ENCODE data around the gene STMN3.
"Not testable (repeated sequence)": the region's sequence is repeated elsewhere in the genome, so short reads cannot be mapped to it uniquely, and the experiment has no call there.

The STMN3 gene

GRCh38 chr20:63653974-63654668 lies 897 bp upstream of the STMN3 start:
- POLR2A ChIA-PET: interaction anchor here (1.1 to 2.0 kb wide), 9 partner anchors 11 to 211 kb away, joined by 3 to 14 read pairs (median 4); partner anchors contain the start of genes ARFRP1, GMEB2, TPD52L2 and ZGPAT
- DNase-seq (ENCODE audit: extremely low spot score): no peak
- TF ChIP-seq BHLHE40 (IDR thresholded peaks at IDR 0.05; ENCODE audit: borderline replicate concordance) (no peak), TARDBP (IDR thresholded peaks at IDR 0.05) (no peak), ELF4 (IDR thresholded peaks at IDR 0.05) (no peak)
- CTCF ChIA-PET: no interaction called here

- peak; percentile 29 for DNase-seq (ENCODE audit: extremely low spot score)
- ChIA-PET CTCF (interaction anchor here (1.2 kb wide), 1 partner anchor 10 kb away, joined by 5 read pairs; no protein-coding TSS in a partner anchor), POLR2A (interaction anchor here (0.6 to 2.0 kb wide), 8 partner anchors 9 to 213 kb away, joined by 3 to 14 read pairs (median 4); partner anchors contain the start of genes ARFRP1, GMEB2, TPD52L2 and ZGPAT)
- TF ChIP-seq SUZ12 (IDR thresholded peaks at IDR 0.05) (no peak), HDGF (IDR thresholded peaks at IDR 0.05; ENCODE audit: borderline replicate concordance) (no peak), PKNOX1 (IDR thresholded peaks at IDR 0.05) (no peak), FOXM1 (IDR thresholded peaks at IDR 0.05; ENCODE audit: borderline replicate concordance) (no peak), L3MBTL2 (conservative IDR thresholded peaks at IDR 0.05) (peak; percentile 50; the same call in 1 of the 2 replicates), ZNF384 (IDR thresholded peaks at IDR 0.05) (no peak)
Measured at GRCh38 chr20:63652192-63652980, 838 bp downstream of the STMN3 start.

GRCh38 chr20:63651942-63652191 lies 1.4 kb downstream of the STMN3 start:
- DNase-seq (ENCODE audit: extremely low spot score): no peak
- TF ChIP-seq LEF1 (IDR thresholded peaks at IDR 0.05; ENCODE audit: borderline replicate concordance) (no peak), L3MBTL2 (conservative IDR thresholded peaks at IDR 0.05) (no peak), CTBP1 (IDR thresholded peaks at IDR 0.05; ENCODE audit: borderline replicate concordance) (no peak), FOXM1 (IDR thresholded peaks at IDR 0.05; ENCODE audit: borderline replicate concordance) (no peak), HDGF (IDR thresholded peaks at IDR 0.05; ENCODE audit: borderline replicate concordance) (no peak), SUZ12 (IDR thresholded peaks at IDR 0.05) (no peak), TARDBP (IDR thresholded peaks at IDR 0.05) (no peak), ELF4 (IDR thresholded peaks at IDR 0.05) (no peak), SP1 (IDR thresholded peaks at IDR 0.05) (no peak), FOXK2 (IDR thresholded peaks at IDR 0.05) (no peak), ZNF384 (IDR thresholded peaks at IDR 0.05) (no peak), BHLHE40 (IDR thresholded peaks at IDR 0.05; ENCODE audit: borderline replicate concordance) (no peak), FOXA1 (IDR thresholded peaks at IDR 0.05) (no peak), ARNT (IDR thresholded peaks at IDR 0.05) (no peak), NFRKB (IDR thresholded peaks at IDR 0.05) (no peak), PKNOX1 (IDR thresholded peaks at IDR 0.05) (no peak)
- ChIA-PET POLR2A (interaction anchor here (0.6 to 2.0 kb wide), 3 partner anchors 9 to 56 kb away, joined by 3 to 14 read pairs (median 5); partner anchors contain the start of genes ARFRP1, GMEB2 and ZGPAT), CTCF (interaction anchor here (1.2 kb wide), 1 partner anchor 10 kb away, joined by 5 read pairs; no protein-coding TSS in a partner anchor)

- POLR2A ChIA-PET: interaction anchor here (1.7 kb wide), 1 partner anchor 7 kb away, joined by 5 read pairs; no protein-coding TSS in a partner anchor
Measured at GRCh38 chr20:63650486-63650885, 2.7 kb downstream of the STMN3 start.

GRCh38 chr20:63648895-63649589 lies 4.2 kb downstream of the STMN3 start:
- no peak for DNase-seq (ENCODE audit: extremely low spot score)
- POLR2A ChIA-PET: no interaction called here
- TF ChIP-seq HDGF (IDR thresholded peaks at IDR 0.05; ENCODE audit: borderline replicate concordance) (no peak), FOXK2 (IDR thresholded peaks at IDR 0.05) (no peak), CTBP1 (IDR thresholded peaks at IDR 0.05; ENCODE audit: borderline replicate concordance) (no peak), L3MBTL2 (conservative IDR thresholded peaks at IDR 0.05) (no peak), PKNOX1 (IDR thresholded peaks at IDR 0.05) (no peak), FOXA1 (IDR thresholded peaks at IDR 0.05) (no peak), FOXM1 (IDR thresholded peaks at IDR 0.05; ENCODE audit: borderline replicate concordance) (no peak), SP1 (IDR thresholded peaks at IDR 0.05) (no peak), NFRKB (IDR thresholded peaks at IDR 0.05) (no peak), BHLHE40 (IDR thresholded peaks at IDR 0.05; ENCODE audit: borderline replicate concordance) (no peak)
- CTCF ChIA-PET: no interaction called here

More at GRCh38 chr20:63650486-63650885, 2.7 kb downstream of the STMN3 start:
- DNase-seq (ENCODE audit: extremely low spot score); CTCF ChIA-PET: not testable (repeated sequence)

- POLR2A ChIA-PET: interaction anchor here (0.9 kb wide), 1 partner anchor 21 kb away, joined by 3 read pairs; the partner anchor contains the start of gene GMEB2
Measured at GRCh38 chr20:63648190-63648589, 5.0 kb downstream of the STMN3 start.

More at GRCh38 chr20:63648190-63648589, 5.0 kb downstream of the STMN3 start:
- no peak for DNase-seq (ENCODE audit: extremely low spot score)
- TF ChIP-seq NFRKB (IDR thresholded peaks at IDR 0.05) (no peak), CTBP1 (IDR thresholded peaks at IDR 0.05; ENCODE audit: borderline replicate concordance) (no peak), ARNT (IDR thresholded peaks at IDR 0.05) (no peak), L3MBTL2 (conservative IDR thresholded peaks at IDR 0.05) (no peak), SP1 (IDR thresholded peaks at IDR 0.05) (no peak), ELF4 (IDR thresholded peaks at IDR 0.05) (no peak), HDGF (IDR thresholded peaks at IDR 0.05; ENCODE audit: borderline replicate concordance) (no peak), LEF1 (IDR thresholded peaks at IDR 0.05; ENCODE audit: borderline replicate concordance) (no peak), FOXK2 (IDR thresholded peaks at IDR 0.05) (no peak), FOXA1 (IDR thresholded peaks at IDR 0.05) (no peak), ZNF384 (IDR thresholded peaks at IDR 0.05) (no peak), BHLHE40 (IDR thresholded peaks at IDR 0.05; ENCODE audit: borderline replicate concordance) (no peak), TARDBP (IDR thresholded peaks at IDR 0.05) (no peak), SUZ12 (IDR thresholded peaks at IDR 0.05) (no peak), FOXM1 (IDR thresholded peaks at IDR 0.05; ENCODE audit: borderline replicate concordance) (no peak), PKNOX1 (IDR thresholded peaks at IDR 0.05) (no peak)
- CTCF ChIA-PET: no interaction called here
